ENCODE data around the gene CKAP2L. TPM values are rescaled to one million over a fixed set of nuclear protein-coding genes. Genes with fewer than 3 reads are reported as not detected.

CKAP2L gene
- total and polyA plus RNA-seq, 9 of the 15 experiments (the other 6 are each of a cell fraction or from before 2014, with no cell fraction given), result 10.4 to 21.9 (median 14.2) TPM

GRCh38 chr2:112690853-112691401 lies 73.5 kb downstream of the CKAP2L start (continued):
- no peak for TF ChIP-seq HMG20B (CRISPR knock-in tag; IDR thresholded peaks at IDR 0.05)
- no peak for TF ChIP-seq ZKSCAN1 (IDR thresholded peaks at IDR 0.05; ENCODE audit: low read depth, low read length)
- no peak for TF ChIP-seq ZNF354B (CRISPR knock-in tag; IDR thresholded peaks at IDR 0.05)
- peak; percentile 12; the same call in 1 of the 2 replicates for TF ChIP-seq CBFA2T2 (conservative IDR thresholded peaks at IDR 0.05)
- no peak for TF ChIP-seq PTRF (tag; IDR thresholded peaks at IDR 0.05)
- no peak for TF ChIP-seq ZNF165 (CRISPR knock-in tag; IDR thresholded peaks at IDR 0.05; ENCODE audit: borderline replicate concordance)
- no peak for TF ChIP-seq RBBP5 (IDR thresholded peaks at IDR 0.05; ENCODE audit: borderline replicate concordance, insufficient read depth, low read length, poor library complexity, severe bottlenecking)
- TF ChIP-seq, protein P1, sequence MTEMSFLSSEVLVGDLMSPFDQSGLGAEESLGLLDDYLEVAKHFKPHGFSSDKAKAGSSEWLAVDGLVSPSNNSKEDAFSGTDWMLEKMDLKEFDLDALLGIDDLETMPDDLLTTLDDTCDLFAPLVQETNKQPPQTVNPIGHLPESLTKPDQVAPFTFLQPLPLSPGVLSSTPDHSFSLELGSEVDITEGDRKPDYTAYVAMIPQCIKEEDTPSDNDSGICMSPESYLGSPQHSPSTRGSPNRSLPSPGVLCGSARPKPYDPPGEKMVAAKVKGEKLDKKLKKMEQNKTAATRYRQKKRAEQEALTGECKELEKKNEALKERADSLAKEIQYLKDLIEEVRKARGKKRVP (CRISPR knock-in tag; IDR thresholded peaks at IDR 0.05), result no peak
- no peak for TF ChIP-seq SP1 (CRISPR knock-in tag; IDR thresholded peaks at IDR 0.05)
- no peak for TF ChIP-seq NELFE (IDR thresholded peaks at IDR 0.05; ENCODE audit: insufficient read depth, insufficient read length)
- TF ChIP-seq NBN (IDR thresholded peaks at IDR 0.05; ENCODE audit: low read depth), result no peak
- TF ChIP-seq SAFB2 (IDR thresholded peaks at IDR 0.05; ENCODE audit: borderline replicate concordance, low read depth, low read length, severe bottlenecking), result no peak
- no peak for TF ChIP-seq ZNF699 (CRISPR knock-in tag; IDR thresholded peaks at IDR 0.05; ENCODE audit: insufficient replicate concordance)
- TF ChIP-seq L3MBTL2 (IDR thresholded peaks at IDR 0.05), result 0 out of 2 replicates have a peak, but pooled peaks have one; percentile 8
- TF ChIP-seq, protein P2, sequence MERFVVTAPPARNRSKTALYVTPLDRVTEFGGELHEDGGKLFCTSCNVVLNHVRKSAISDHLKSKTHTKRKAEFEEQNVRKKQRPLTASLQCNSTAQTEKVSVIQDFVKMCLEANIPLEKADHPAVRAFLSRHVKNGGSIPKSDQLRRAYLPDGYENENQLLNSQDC (CRISPR knock-in tag; IDR thresholded peaks at IDR 0.05), result no peak
- TF ChIP-seq TARDBP (IDR thresholded peaks at IDR 0.05), result no peak
- no peak for TF ChIP-seq RHOXF2B (CRISPR knock-in tag; conservative IDR thresholded peaks at IDR 0.05)
- TF ChIP-seq CHCHD3 (CRISPR knock-in tag; IDR thresholded peaks at IDR 0.05), result no peak
- TF ChIP-seq MCM7 (IDR thresholded peaks at IDR 0.05), result no peak
- no peak for TF ChIP-seq POLR2AphosphoS2 (IDR thresholded peaks at IDR 0.05; ENCODE audit: low read length)
- peak; percentile 35 for TF ChIP-seq ZNF592 (IDR thresholded peaks at IDR 0.05)
- TF ChIP-seq, protein P3, sequence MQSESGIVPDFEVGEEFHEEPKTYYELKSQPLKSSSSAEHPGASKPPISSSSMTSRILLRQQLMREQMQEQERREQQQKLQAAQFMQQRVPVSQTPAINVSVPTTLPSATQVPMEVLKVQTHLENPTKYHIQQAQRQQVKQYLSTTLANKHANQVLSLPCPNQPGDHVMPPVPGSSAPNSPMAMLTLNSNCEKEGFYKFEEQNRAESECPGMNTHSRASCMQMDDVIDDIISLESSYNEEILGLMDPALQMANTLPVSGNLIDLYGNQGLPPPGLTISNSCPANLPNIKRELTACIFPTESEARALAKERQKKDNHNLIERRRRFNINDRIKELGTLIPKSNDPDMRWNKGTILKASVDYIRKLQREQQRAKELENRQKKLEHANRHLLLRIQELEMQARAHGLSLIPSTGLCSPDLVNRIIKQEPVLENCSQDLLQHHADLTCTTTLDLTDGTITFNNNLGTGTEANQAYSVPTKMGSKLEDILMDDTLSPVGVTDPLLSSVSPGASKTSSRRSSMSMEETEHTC (IDR thresholded peaks at IDR 0.05), result peak; percentile 76
- TF ChIP-seq, protein P4, sequence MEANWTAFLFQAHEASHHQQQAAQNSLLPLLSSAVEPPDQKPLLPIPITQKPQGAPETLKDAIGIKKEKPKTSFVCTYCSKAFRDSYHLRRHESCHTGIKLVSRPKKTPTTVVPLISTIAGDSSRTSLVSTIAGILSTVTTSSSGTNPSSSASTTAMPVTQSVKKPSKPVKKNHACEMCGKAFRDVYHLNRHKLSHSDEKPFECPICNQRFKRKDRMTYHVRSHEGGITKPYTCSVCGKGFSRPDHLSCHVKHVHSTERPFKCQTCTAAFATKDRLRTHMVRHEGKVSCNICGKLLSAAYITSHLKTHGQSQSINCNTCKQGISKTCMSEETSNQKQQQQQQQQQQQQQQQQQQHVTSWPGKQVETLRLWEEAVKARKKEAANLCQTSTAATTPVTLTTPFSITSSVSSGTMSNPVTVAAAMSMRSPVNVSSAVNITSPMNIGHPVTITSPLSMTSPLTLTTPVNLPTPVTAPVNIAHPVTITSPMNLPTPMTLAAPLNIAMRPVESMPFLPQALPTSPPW (CRISPR knock-in tag; IDR thresholded peaks at IDR 0.05), result no peak
